Thyroid gland (tissue), 4 donors: Measurements from ENCODE around the gene OR2AK2.

Experiments
- CTCF ChIP-seq, 6 experiments: fragments of 200-600 bp in 3 of 6; fragments of 450-650 bp in 3 of 6; sonication (generic) in 3 of 6; IDR thresholded peaks; one replicate each; pipeline ENCODE4 v1.5.1; 2016 to 2019; ENCODE audit warnings: antibody characterized with exemption in 6 of 6, mild to moderate bottlenecking in 2 of 6, inconsistent platforms in 1 of 6, moderate library complexity in 1 of 6
- POLR2A ChIP-seq, 2 donors: fragments of 450-650 bp; IDR thresholded peaks; one replicate each; pipeline ENCODE4 v1.6.1; 2017; ENCODE audit warnings: antibody characterized with exemption in 2 of 2, mild to moderate bottlenecking in 2 of 2, moderate library complexity in 1 of 2

DNA sequence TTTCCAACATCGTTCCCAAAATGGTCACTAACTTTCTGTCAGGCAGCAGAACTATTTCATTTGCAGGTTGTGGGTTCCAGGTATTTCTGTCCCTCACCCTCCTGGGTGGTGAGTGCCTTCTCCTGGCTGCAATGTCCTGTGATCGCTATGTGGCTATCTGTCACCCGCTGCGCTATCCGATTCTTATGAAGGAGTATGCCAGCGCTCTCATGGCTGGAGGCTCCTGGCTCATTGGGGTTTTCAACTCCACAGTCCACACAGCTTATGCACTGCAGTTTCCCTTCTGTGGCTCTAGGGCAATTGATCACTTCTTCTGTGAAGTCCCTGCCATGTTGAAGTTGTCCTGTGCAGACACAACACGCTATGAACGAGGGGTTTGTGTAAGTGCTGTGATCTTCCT is 31.0 kb upstream of the OR2AK2 start:
- TF ChIP-seq CTCF (IDR thresholded peaks at IDR 0.05) (no peak), POLR2A (IDR thresholded peaks at IDR 0.05) (no peak)
